IMR-90 (cell line): Measurements from ENCODE around the gene TFEB.

Source experiments
- CEBPB ChIP-seq: IDR thresholded peaks from 2 replicates; pipeline ENCODE4 v1.6.1; 2012; ENCODE audit warnings: low read depth, low read length, improper control_type of control experiment
- CTCF ChIP-seq: conservative IDR thresholded peaks from 2 replicates; pipeline ENCODE4 v1.5.1; 2012; ENCODE audit warnings: mild to moderate bottlenecking, low read depth, low read length, improper control_type of control experiment
- ELK1 ChIP-seq: fragments of 150-350 bp; IDR thresholded peaks from 2 replicates; pipeline ENCODE4 v1.6.1; 2016; ENCODE audit warnings: low read depth, mild to moderate bottlenecking, low read length, moderate library complexity, borderline replicate concordance
- MAFK ChIP-seq: IDR thresholded peaks from 2 replicates; pipeline ENCODE4 v1.6.1; 2012; ENCODE audit warnings: low read depth, low read length, improper control_type of control experiment
- MXI1 ChIP-seq: IDR thresholded peaks from 2 replicates; pipeline ENCODE4 v1.6.1; 2012; ENCODE audit warnings: low read depth, mild to moderate bottlenecking, low read length, moderate library complexity, borderline replicate concordance
- POLR2A ChIP-seq: IDR thresholded peaks from 2 replicates; pipeline ENCODE4 v1.6.1; 2012; ENCODE audit warnings: mild to moderate bottlenecking, low read depth, low read length
- RAD21 ChIP-seq: IDR thresholded peaks from 2 replicates; pipeline ENCODE4 v1.6.1; 2012; ENCODE audit warnings: low read length, improper control_type of control experiment
- RFX5 ChIP-seq: IDR thresholded peaks from 2 replicates; pipeline ENCODE4 v1.8.0; 2012; ENCODE audit warnings: low read depth, mild to moderate bottlenecking, low read length, moderate library complexity
- USF2 ChIP-seq: fragments of 150-350 bp; IDR thresholded peaks from 2 replicates; pipeline ENCODE4 v1.6.1; 2017; ENCODE audit warnings: mild to moderate bottlenecking, antibody characterized with exemption, low read length, low read depth

- TF ChIP-seq RAD21 (no peak), CTCF (no peak), POLR2A (no peak), USF2 (no peak), ELK1 (no peak), MAFK (no peak), CEBPB (no peak), MXI1 (no peak), RFX5 (no peak)
Measured at GRCh38 chr6:41696788-41697187, 38.6 kb downstream of the TFEB start.
